Skin epidermis (tissue), 12 donors: ENCODE measurements around the gene PLXDC2.

Experiments used
- H3K27ac ChIP-seq, 21 experiments: fragments of 200-600 bp; sonication (generic) in 11 of 21; one replicate each; pipeline ENCODE4 v1.5.0; 2020; ENCODE audit warnings: mild to moderate bottlenecking in 3 of 21, inconsistent platforms in 2 of 21, moderate library complexity in 2 of 21
- H3K4me3 ChIP-seq, 7 experiments: fragments of 200-600 bp; sonication (generic) in 2 of 7; one replicate each; pipeline ENCODE4 v1.5.0; 2020; ENCODE audit warnings: inconsistent platforms in 2 of 7, mild to moderate bottlenecking in 2 of 7, moderate library complexity in 1 of 7

PLXDC2 gene

GRCh38 chr10:20215547-20216152, 399.4 kb downstream of the PLXDC2 start:
- H3K4me3 ChIP-seq = no peak overlapping the region

GRCh38 chr10:20221356-20221755, 405.1 kb downstream of the PLXDC2 start:
- Histone ChIP-seq H3K27ac (no peak overlapping the region), H3K4me3 (no peak overlapping the region)

More at GRCh38 chr10:20215547-20216152, 399.4 kb downstream of the PLXDC2 start:
- no peak overlapping the region for H3K27ac ChIP-seq

- Histone ChIP-seq H3K4me3 (no peak overlapping the region), H3K27ac (no peak overlapping the region)
Measured at GRCh38 chr10:20228729-20229128, 412.5 kb downstream of the PLXDC2 start.

GRCh38 chr10:20232079-20232705, 416.0 kb downstream of the PLXDC2 start:
- no peak overlapping the region for H3K27ac ChIP-seq
- no peak overlapping the region for H3K4me3 ChIP-seq

GRCh38 chr10:20233423-20233822, 417.2 kb downstream of the PLXDC2 start:
- Histone ChIP-seq H3K27ac (no peak overlapping the region), H3K4me3 (no peak overlapping the region)

GRCh38 chr10:20234579-20234978, 418.3 kb downstream of the PLXDC2 start:
- Histone ChIP-seq H3K4me3 (no peak overlapping the region), H3K27ac (no peak overlapping the region)

- Histone ChIP-seq H3K4me3 (no peak overlapping the region), H3K27ac (no peak overlapping the region)
Measured at GRCh38 chr10:20237091-20237570, 420.9 kb downstream of the PLXDC2 start.

- H3K4me3 ChIP-seq = no peak overlapping the region
Measured at GRCh38 chr10:20237586-20237985, 421.4 kb downstream of the PLXDC2 start.

GRCh38 chr10:20240643-20241042, 424.4 kb downstream of the PLXDC2 start:
- Histone ChIP-seq H3K4me3 (no peak overlapping the region), H3K27ac (no peak overlapping the region)

More at GRCh38 chr10:20237586-20237985, 421.4 kb downstream of the PLXDC2 start:
- H3K27ac ChIP-seq = no peak overlapping the region

- no peak overlapping the region for H3K4me3 ChIP-seq
- no peak overlapping the region for H3K27ac ChIP-seq
Measured at GRCh38 chr10:20247454-20247853, 431.2 kb downstream of the PLXDC2 start.

- Histone ChIP-seq H3K27ac (no peak overlapping the region), H3K4me3 (no peak overlapping the region)
Measured at GRCh38 chr10:20247891-20248708, 431.9 kb downstream of the PLXDC2 start.

GRCh38 chr10:20254078-20254477, 437.8 kb downstream of the PLXDC2 start:
- Histone ChIP-seq H3K4me3 (no peak overlapping the region), H3K27ac (no peak overlapping the region)

- H3K4me3 ChIP-seq = no peak overlapping the region
- no peak overlapping the region for H3K27ac ChIP-seq
Measured at GRCh38 chr10:20254497-20254896, 438.3 kb downstream of the PLXDC2 start.

- no peak overlapping the region for H3K4me3 ChIP-seq
- H3K27ac ChIP-seq = no peak overlapping the region
Measured at GRCh38 chr10:20256969-20257368, 440.7 kb downstream of the PLXDC2 start.

GRCh38 chr10:20257422-20257821, 441.2 kb downstream of the PLXDC2 start:
- no peak overlapping the region for H3K4me3 ChIP-seq
- no peak overlapping the region for H3K27ac ChIP-seq

- no peak overlapping the region for H3K27ac ChIP-seq
- no peak overlapping the region for H3K4me3 ChIP-seq
Measured at GRCh38 chr10:20265146-20265545, 448.9 kb downstream of the PLXDC2 start.

- H3K4me3 ChIP-seq = no peak overlapping the region
- no peak overlapping the region for H3K27ac ChIP-seq
Measured at GRCh38 chr10:20267734-20268133, 451.5 kb downstream of the PLXDC2 start.

GRCh38 chr10:20271490-20271889, 455.3 kb downstream of the PLXDC2 start:
- H3K4me3 ChIP-seq = no peak overlapping the region
- H3K27ac ChIP-seq = no peak overlapping the region

GRCh38 chr10:20272608-20273007, 456.4 kb downstream of the PLXDC2 start:
- H3K4me3 ChIP-seq = no peak overlapping the region

GRCh38 chr10:20274571-20274970, 458.3 kb downstream of the PLXDC2 start:
- no peak overlapping the region for H3K4me3 ChIP-seq
- no peak overlapping the region for H3K27ac ChIP-seq

More at GRCh38 chr10:20272608-20273007, 456.4 kb downstream of the PLXDC2 start:
- no peak overlapping the region for H3K27ac ChIP-seq
